Testis (tissue), 2 donors: Measurements from ENCODE around the gene BTBD2.

Source experiments
- POLR2A ChIP-seq: fragments of 450-650 bp; IDR thresholded peaks from one replicate; pipeline ENCODE4 v1.6.1; 2017; ENCODE audit warnings: antibody characterized with exemption, mild to moderate bottlenecking, moderate library complexity
- TF ChIP-seq, protein P1 (sequence below), 3 experiments: fragments of 450-650 bp in 2 of 3; fragments of 200-600 bp in 1 of 3; sonication (generic) in 1 of 3; IDR thresholded peaks; one replicate each; pipeline ENCODE4 v1.5.1; 2016 to 2019; ENCODE audit warnings: antibody characterized with exemption in 3 of 3, mild to moderate bottlenecking in 2 of 3, moderate library complexity in 1 of 3

DNA sequence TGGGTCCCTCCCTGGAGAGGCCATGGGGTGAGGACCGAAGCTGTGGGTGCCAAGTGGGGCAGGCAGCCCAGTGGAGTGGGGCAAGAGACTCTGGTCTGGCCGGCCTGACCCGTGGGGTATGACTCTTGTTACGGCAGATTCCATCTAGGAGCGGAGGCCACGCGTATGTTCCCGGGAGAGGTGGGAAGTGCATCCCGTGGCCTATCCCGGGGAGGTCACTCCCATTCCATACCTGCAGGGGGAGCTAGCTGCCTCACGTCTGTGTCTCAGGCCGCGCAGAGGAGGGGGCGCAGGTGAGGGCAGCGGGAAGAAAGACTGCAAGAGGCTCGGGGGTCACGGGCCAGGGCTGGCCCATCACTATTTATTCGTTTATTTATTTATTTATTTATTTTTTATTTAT is 69.6 kb downstream of the BTBD2 start:
- TF ChIP-seq, protein P1, sequence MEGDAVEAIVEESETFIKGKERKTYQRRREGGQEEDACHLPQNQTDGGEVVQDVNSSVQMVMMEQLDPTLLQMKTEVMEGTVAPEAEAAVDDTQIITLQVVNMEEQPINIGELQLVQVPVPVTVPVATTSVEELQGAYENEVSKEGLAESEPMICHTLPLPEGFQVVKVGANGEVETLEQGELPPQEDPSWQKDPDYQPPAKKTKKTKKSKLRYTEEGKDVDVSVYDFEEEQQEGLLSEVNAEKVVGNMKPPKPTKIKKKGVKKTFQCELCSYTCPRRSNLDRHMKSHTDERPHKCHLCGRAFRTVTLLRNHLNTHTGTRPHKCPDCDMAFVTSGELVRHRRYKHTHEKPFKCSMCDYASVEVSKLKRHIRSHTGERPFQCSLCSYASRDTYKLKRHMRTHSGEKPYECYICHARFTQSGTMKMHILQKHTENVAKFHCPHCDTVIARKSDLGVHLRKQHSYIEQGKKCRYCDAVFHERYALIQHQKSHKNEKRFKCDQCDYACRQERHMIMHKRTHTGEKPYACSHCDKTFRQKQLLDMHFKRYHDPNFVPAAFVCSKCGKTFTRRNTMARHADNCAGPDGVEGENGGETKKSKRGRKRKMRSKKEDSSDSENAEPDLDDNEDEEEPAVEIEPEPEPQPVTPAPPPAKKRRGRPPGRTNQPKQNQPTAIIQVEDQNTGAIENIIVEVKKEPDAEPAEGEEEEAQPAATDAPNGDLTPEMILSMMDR (IDR thresholded peaks at IDR 0.05), result peak; percentile 14 to 52 (median 41)
- no peak for TF ChIP-seq POLR2A
